SK-N-SH (cell line): Measurements from ENCODE around the gene HPCAL1.

Experiments used
- CHD2 ChIP-seq: fragments of 150-350 bp; IDR thresholded peaks from 2 replicates; pipeline ENCODE4 v1.6.1; 2018; ENCODE audit warnings: low read length; ENCODE audit not compliant: partially characterized antibody
- EZH2phosphoT487 ChIP-seq: fragments of 200-600 bp; sonication (generic); IDR thresholded peaks from 2 replicates; pipeline ENCODE4 v1.6.1; 2017; ENCODE audit warnings: low read depth, mixed run types, mild to moderate bottlenecking, antibody characterized with exemption, moderate library complexity, borderline replicate concordance
- MXI1 ChIP-seq: IDR thresholded peaks from 2 replicates; pipeline ENCODE4 v1.6.1; 2012; ENCODE audit warnings: mild to moderate bottlenecking, low read depth, low read length, improper control_type of control experiment
- SIN3A ChIP-seq: IDR thresholded peaks from 2 replicates; pipeline ENCODE4 v1.6.1; 2012; ENCODE audit warnings: low read depth, mild to moderate bottlenecking, low read length, moderate library complexity, borderline replicate concordance
- TF ChIP-seq, protein P1 (sequence below): fragments of 200-600 bp; sonication (generic); IDR thresholded peaks from 2 replicates; pipeline ENCODE4 v1.6.1; 2017; ENCODE audit warnings: antibody characterized with exemption, mild to moderate bottlenecking, moderate library complexity
- TF ChIP-seq, protein P2 (sequence below): IDR thresholded peaks from 2 replicates; pipeline ENCODE4 v1.6.1; 2012; ENCODE audit warnings: mild to moderate bottlenecking, low read depth, low read length, moderate library complexity
- TF ChIP-seq, protein P3 (sequence below): fragments of 150-350 bp; IDR thresholded peaks from 2 replicates; pipeline ENCODE4 v1.6.1; 2017; ENCODE audit warnings: antibody characterized with exemption, low read length, low read depth, borderline replicate concordance

DNA sequence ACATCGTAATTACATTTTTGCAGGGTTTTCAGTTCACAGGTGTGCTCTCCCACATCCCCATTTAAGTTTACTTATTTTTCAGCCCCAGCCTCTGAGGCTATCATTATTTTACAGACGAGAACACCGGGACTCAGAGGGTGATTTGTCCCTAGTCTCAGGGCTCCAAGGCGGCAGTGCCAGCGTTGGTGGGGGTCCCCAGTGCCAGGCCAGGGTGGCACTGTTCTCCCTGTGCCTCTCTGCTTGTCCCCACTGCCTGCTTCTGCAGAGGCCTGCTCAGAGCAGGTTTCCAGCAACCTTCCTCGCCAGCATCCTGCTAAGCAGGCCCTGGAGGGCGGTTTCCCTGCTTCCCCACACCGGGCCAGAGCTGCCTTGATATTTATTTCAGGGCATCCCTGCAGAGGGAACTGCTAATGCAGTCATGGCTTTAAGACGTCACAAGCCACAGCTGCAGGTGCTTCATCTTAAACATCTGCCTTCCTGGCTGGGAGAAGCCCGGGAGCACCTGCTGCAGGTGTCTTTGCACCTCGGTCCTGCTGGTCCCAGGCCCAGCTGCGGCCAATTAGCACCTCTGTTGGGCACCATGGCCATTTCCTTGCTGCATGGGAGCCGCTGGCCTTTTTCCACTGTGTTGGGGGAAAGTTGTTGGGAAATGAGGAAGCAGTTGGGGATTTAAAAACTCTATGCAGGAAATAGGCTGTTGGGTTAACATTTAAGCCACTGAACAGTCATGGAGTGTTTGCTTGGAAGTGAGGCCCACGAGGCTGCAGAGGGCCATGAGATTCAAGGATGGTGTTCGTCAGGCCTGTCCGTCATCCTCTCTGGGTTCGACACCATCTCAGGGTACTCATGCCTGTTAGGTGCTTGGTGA, 22.8 kb downstream of the HPCAL1 start:
- TF ChIP-seq, protein P1, sequence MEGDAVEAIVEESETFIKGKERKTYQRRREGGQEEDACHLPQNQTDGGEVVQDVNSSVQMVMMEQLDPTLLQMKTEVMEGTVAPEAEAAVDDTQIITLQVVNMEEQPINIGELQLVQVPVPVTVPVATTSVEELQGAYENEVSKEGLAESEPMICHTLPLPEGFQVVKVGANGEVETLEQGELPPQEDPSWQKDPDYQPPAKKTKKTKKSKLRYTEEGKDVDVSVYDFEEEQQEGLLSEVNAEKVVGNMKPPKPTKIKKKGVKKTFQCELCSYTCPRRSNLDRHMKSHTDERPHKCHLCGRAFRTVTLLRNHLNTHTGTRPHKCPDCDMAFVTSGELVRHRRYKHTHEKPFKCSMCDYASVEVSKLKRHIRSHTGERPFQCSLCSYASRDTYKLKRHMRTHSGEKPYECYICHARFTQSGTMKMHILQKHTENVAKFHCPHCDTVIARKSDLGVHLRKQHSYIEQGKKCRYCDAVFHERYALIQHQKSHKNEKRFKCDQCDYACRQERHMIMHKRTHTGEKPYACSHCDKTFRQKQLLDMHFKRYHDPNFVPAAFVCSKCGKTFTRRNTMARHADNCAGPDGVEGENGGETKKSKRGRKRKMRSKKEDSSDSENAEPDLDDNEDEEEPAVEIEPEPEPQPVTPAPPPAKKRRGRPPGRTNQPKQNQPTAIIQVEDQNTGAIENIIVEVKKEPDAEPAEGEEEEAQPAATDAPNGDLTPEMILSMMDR = no peak
- TF ChIP-seq MXI1 = no peak
- no peak for TF ChIP-seq SIN3A
- no peak for TF ChIP-seq CHD2
- TF ChIP-seq EZH2phosphoT487 = no peak
- TF ChIP-seq, protein P2, sequence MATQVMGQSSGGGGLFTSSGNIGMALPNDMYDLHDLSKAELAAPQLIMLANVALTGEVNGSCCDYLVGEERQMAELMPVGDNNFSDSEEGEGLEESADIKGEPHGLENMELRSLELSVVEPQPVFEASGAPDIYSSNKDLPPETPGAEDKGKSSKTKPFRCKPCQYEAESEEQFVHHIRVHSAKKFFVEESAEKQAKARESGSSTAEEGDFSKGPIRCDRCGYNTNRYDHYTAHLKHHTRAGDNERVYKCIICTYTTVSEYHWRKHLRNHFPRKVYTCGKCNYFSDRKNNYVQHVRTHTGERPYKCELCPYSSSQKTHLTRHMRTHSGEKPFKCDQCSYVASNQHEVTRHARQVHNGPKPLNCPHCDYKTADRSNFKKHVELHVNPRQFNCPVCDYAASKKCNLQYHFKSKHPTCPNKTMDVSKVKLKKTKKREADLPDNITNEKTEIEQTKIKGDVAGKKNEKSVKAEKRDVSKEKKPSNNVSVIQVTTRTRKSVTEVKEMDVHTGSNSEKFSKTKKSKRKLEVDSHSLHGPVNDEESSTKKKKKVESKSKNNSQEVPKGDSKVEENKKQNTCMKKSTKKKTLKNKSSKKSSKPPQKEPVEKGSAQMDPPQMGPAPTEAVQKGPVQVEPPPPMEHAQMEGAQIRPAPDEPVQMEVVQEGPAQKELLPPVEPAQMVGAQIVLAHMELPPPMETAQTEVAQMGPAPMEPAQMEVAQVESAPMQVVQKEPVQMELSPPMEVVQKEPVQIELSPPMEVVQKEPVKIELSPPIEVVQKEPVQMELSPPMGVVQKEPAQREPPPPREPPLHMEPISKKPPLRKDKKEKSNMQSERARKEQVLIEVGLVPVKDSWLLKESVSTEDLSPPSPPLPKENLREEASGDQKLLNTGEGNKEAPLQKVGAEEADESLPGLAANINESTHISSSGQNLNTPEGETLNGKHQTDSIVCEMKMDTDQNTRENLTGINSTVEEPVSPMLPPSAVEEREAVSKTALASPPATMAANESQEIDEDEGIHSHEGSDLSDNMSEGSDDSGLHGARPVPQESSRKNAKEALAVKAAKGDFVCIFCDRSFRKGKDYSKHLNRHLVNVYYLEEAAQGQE = no peak
- TF ChIP-seq, protein P3, sequence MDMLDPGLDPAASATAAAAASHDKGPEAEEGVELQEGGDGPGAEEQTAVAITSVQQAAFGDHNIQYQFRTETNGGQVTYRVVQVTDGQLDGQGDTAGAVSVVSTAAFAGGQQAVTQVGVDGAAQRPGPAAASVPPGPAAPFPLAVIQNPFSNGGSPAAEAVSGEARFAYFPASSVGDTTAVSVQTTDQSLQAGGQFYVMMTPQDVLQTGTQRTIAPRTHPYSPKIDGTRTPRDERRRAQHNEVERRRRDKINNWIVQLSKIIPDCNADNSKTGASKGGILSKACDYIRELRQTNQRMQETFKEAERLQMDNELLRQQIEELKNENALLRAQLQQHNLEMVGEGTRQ = no peak
